ENCODE measurements around the gene SEC22B.
"Not testable (repeated sequence)": the region's sequence is repeated elsewhere in the genome, so short reads cannot be mapped to it uniquely, and the experiment has no call there.

DNA sequence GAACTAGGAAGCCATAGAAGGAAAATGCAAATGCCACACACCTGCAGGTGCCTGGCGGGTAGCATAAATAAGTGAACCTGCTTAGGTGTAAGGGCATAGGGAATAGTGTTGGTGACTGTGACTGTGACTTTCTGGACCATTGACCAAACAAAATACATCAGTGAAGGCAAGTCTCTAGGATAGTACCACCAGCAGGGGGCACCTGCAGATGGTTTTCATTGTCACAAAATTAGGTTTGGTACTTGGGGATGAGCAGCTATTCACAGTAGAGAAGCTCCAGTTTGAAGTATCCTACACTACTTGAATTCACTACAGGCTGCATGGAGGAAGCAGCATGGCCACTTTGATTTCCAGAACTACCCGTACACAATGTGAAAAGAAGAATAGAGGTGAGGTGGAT, 37.3 kb upstream of the SEC22B start:
- TF ChIP-seq CTCF (conservative IDR thresholded peaks at IDR 0.05; ENCODE audit: low read length); EZH2phosphoT487 (IDR thresholded peaks at IDR 0.05; ENCODE audit: borderline replicate concordance): not testable (repeated sequence)

Data from Loucy (cell line).